HG02970 (cell line): Measurements from ENCODE around the gene BZW2.

Experiments
- ATAC-seq: cut with Tn5 transposase; IDR thresholded peaks from one replicate; pipeline ENCODE4 v1.9.1; 2021; ENCODE audit warnings: mild to moderate bottlenecking, moderate library complexity, moderate number of reproducible peaks; ENCODE audit not compliant: unreplicated experiment, low FRiP score

The BZW2 gene

DNA sequence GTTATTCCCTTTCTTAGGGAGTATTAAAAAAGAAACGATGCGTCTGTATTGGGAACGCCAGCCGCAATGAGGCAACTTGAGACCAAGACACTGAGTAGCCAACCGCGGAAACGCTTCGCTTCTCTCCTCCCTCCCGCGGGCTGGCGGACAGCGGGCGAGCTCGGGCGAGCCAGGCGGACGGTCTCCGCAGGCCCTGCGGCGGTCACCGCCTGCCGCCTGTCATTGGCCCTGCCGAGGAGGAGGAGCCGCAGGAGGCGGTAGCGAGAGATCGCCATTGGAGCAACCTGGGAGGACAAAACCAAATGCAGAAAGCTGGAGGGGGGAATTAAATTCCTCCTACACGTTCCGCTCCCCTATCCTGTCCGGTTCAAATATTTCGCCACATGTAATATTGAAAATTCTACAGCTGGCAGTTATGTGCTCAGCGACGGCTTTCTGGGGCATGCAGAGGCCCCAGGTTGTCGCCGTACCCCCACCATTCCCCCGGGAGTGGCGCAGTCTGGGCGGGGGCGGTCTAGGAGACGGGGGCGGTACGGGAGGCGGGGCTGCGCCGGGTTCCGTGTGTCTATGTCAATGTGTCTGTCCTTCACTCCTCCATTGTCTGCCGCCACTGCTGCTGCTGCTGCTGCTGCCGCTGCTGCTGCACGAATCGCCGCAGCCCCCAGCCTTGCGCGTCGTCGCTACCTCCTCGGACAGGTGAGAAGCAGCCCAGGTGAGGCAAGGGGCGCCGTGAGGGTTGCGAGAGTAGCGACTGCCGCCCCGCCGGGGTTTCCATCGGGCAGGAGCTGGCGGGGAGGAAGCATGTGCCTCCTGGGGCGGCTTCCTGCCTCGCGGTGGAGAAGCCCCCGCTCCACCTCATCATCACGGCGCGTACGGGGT, at the start of gene BZW2, which contains the start of gene ANKMY2:
Gene BZW2, plus strand, starts transcription at position 589 of the 879 bp plus-strand sequence. CDS start 19,263 bp downstream, outside the sequence.
Gene ANKMY2, minus strand, starts transcription at position 162 of the 879 bp plus-strand sequence. CDS start 181 bp downstream, outside the sequence.
- peak; percentile 97 for ATAC-seq

DNA sequence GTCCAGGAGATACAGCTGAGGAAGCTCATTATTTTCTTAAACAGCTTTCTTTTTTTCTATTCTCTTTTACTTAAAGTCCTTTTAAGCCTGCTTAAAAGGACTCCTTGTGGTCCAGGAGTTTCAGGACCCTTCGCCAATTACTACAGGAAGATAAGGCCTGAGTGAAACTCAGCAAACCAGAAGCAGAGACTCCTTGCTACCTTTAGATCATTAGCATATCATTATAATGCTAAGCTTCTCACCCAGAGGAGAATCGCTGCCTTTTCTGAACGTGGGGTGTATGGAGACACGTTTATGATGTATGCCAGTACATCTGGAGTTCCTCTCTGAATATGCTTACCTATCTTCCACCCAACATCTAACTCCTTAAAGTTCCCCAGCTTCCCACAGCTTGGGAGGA, 48.0 kb upstream of the BZW2 start:
- no peak for ATAC-seq

DNA sequence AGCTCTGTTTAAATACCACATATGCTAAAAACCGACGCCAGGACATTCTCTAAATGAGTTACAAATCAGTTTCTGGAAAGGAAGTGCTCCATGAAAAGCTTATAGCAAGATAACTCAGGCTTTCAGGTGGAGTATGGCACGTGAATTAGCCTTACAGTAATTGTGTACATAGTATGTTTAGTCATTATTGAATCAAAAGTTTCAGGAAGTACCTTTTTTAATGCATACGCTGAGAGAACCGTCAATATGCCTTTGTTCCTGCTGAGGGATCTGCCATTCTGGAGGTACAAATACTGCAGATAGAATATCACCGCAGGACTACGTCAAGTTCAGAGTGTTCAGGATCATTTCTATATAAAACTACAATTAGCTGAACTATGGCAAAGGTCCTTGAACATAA, 46.1 kb upstream of the BZW2 start:
- ATAC-seq: no peak

DNA sequence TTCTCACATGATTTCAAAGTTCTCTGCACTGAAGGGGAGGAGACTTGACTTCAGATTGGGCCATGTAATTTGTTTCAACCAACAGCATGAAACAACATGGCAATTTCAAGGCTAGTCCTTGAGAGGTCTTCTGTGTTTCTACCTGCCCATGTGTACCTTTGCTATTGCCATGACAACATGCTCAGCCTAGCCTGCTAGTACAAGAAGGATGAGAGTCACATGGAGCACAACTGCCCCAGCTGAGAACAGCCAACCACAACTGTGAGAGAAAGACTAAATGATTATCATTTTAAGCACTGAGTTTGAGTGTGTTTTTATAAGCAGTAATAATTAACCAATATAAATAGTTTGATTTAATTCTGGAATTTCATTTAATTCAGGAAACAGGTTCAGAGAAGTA, 42.3 kb upstream of the BZW2 start:
- no peak for ATAC-seq

DNA sequence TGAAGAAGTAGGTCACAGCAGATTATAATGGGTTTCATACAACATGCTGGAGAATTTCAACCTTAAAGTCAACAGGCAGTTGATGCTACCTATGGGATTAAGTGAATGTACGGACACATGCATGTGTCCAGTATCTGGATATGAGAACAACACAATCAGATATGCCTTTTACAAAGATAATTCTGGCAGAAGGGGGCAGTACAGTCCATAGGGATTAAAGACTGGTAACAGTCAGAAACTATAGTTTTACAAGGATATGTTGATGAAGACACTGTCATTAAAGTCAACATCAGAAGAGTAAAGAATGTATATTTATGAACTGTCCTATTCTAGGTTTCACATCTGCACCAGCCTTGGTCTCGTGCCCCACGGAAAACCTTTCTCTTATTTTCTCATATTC, 41.9 kb upstream of the BZW2 start:
- ATAC-seq: no peak

DNA sequence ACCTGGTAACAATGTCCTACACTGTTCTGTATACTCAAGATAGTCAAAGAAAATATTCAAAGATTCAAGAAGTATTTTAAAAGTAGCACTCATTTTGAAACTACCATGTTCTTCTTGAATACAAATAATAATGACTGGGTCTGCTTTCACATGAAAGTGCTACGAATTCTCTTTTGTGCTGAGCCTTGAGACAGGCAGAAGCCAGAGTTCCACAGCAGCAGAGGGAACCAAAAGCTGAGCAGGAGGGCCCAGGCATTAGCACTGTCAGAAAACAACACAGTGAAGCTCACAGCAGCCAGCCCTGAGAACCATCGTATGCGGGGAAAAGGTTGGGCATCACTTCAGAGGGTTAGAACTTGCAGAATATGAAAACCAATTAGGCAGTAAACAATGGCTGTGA, 39.3 kb upstream of the BZW2 start:
- no peak for ATAC-seq

DNA sequence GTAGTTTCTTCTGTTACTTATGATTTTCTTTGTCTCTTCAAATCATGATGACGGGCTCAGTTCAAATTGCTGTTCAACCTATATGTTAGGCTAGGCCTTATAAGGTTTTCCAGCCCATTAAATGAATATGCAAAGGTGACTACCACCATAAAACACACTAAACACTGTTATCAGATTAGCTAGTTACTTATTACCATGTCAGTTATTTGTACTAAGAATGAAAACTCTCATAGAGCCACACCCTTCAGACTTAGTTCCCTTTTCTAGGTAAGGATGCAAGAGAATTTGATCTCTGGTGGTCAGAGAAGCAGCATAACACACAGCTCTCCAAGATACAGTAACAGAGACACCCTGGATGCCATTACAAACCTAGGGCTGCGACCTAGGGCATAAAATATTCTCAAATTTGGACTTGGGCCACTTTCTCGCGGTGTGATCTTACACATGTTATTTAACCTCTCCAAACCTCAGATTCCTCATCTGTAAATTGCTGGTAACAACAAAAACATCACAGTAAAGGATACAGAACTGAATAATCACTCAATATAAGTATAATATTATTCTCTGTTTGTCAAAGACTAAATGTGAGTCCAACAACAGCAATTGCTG, 36.0 kb upstream of the BZW2 start:
- peak; percentile 88 for ATAC-seq

DNA sequence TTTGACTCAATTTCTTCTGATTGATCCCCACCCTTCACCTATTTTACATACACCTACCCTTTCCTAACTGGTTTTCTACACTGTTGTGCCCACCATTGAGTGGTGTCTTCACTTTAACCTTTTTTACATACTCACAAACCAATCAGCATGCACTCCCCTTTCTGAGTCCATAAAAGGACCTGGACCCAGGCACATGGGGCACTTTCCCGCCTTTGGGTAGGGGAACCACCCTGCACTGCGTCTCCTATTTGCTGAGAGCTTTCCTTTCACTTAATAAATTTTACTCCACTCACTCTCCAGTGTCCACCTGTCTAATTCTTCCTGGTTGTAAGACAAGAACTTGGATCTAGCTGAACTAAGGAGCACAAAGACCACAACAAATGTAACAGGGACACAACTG, 34.3 kb upstream of the BZW2 start:
- ATAC-seq: no peak

DNA sequence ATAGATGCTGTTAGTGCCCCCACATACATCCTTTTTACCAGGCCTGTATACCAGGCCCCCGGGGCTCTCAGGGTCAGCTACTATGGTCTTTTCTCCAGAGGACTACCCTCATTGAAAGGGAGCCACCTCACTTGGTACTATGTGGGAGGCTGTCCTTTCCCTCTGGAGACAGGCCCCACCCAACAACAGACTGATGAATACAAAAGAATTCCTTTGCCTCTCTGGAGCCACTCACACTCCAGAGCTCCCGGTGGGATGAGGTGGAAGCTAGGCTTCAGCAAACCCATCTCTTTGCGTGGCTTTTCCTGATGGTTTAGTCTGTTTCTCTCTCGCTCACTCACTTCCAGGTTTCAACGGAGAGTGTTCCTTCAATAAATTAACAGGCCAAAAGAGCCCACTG, 30.8 kb upstream of the BZW2 start:
- ATAC-seq: no peak

DNA sequence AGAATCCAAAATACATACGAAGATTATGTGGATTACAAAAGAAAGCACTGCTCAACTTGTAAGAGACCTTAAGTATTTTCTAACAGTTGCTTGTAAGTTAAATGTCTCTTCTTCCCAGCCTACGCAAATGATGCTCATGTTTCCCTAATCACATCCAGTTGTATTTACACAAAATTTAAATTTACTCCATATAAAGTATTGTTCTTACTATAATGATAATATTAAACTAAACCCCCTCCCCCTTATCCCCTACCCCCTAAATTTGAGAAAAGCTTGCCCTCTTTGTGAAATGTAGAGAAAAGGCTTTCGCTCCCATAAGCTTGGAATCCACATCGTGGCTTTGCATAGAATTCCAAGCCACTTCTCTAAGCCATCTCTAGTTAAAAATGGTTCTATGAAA, 29.9 kb upstream of the BZW2 start:
- ATAC-seq: no peak

DNA sequence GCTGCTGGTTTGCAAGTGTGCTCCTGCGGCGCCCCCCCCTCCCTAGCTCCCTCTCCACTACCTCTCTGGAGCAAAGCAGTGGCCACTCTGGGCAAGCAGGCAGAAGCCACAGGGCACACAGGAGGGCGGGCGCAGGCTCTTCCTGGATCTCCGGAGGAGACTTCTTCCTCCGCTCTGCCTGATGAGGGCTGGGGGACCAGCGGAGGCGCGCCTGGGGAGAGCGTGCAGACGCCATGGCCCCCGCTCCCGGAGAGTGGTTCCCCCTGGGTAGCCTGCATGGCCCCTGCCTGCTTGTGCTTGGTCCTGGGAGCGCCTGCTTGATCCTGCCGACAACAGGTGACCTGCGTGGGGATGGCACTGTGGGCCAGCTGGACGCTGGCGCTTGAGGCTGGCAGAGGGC, 29.4 kb upstream of the BZW2 start:
- no peak for ATAC-seq

DNA sequence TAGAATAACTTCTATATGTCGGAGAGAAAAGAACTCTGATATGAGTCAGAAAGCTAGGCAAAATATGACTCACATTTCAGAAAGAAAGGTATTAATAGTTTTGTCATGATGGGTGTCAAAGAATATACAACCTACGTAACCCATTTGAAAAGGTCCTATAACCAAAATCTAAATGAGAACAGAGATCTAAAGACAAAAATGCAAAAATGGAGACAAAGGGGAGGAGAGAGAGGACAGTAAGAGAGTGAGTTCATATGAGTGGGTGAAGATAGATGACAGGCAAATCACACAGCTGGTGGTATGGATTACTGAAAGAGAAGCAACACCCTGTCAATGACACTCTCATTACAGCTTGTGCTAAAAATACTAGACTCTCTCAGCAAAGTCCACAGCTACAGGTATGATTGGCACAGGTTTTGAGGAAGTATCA, 26.0 kb upstream of the BZW2 start:
- peak; percentile 76 for ATAC-seq

DNA sequence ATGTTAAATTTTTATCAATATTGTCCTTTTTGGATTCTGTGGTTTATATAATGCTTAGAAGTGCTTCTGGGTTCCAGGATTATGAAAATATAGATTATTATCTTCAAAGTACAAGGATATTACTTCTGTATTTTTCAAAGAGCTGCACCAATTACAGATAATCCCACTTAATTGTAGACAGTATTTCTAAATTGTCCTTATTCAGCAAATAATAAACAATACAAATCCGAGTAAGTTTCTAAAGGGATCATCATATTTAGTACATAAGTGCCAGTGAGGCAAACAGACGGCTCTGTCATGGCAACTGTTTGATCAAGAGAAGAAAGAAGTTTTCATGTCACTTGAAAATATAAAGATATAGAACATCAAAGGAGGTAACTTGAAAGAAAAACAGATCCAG, 19.6 kb upstream of the BZW2 start:
- no peak for ATAC-seq

DNA sequence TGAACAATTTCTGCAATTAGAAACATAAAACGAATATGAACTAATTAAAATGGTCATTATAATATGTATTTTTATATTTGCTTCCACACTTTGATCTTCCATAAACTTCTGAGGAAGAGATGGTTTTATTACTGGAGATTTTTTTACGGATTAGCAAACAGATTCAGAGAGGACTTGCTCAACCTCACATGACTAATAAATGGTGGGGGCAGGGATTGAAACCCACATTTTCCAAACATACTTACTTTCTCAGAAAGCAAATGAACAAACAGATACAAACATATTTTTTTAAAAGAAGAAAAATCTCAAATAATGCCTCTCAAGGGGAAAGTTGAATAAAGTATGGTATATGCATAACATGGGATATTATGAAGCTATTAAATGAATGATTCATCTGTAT, 18.7 kb upstream of the BZW2 start:
- no peak for ATAC-seq

DNA sequence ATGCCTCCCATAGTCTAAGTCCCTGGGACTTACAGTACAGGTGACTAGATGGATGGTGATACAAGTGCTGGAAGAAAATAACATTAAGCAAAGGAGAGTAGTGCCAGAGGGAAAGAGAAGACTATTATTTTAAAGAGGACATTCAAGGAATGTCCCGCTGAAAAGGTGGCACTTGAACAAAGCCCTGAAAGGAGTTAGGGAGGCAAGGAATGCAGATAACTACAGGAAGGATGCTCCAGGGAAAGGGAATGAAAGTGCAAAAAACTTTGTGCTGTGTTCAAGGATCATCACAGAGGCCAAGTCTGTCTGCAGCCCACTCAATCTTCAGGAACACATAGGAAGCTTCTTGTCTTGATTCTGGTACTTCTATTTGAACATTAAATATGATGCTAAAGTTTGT, 15.3 kb upstream of the BZW2 start:
- no peak for ATAC-seq

DNA sequence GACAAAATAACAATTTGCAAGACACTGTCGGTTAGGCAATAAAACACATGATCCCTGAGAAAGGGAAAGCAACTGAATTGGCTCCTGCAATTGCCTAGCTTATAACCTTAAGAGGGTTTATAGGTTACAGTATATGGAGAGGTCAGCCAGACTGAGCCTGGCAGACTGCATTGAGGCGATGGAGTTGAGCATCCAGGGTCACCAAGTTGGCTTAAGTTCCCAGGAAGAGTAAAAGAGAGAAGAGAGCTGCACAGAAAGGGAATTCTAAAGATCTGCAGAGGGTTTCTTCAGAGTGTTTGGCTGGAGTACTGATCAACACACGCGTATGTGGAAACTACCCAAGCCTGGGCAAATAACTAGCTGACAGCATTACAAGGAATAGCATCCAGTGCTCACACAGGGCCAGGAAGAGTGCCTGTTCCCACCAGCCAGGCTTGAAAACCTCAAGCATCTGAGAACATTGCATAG, 11.7 kb upstream of the BZW2 start:
- no peak for ATAC-seq

DNA sequence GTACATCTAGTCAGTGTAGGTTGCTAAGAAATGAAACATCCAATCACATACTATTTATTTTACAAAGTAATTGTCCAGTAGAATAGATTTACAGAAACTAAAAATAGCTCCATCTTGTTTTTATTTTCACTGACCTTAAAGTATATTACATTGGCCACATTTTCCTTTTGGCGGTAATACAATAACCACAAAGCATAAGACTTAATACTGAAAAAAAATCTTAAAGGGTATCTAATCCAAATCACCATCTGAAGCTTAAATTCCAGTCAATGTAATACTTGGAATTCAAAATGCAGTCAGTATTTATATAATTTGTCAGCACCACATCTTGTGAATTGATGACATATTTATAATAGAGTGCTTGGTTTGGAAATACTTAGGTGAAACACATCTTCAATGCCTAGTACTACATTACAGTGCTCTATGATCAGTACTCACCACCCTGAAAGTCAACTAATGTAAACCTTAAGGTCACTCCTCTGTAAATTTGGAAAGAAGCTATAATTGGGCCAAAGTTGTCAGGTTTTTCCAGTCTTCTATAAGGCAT, 9.4 kb upstream of the BZW2 start:
- no peak for ATAC-seq

DNA sequence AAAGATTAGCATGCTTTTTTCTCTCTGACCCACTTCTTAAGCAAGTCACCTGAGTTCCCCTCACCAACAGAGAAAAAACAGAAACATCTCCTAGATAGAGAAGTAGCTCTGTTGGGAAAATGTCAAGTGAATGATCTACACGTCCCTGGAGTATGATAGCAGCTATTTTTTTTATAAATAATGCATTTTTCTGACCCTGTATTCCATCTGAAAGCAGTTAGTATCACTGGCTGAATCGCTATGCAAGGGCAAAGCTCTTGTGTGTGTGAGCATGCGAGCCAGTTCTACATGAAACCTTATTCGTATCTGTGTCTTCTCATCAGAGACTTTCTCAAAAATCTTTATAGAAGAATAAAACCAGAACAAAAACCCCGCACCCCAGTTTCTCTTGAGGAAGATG, 8.6 kb upstream of the BZW2 start:
- ATAC-seq: no peak

DNA sequence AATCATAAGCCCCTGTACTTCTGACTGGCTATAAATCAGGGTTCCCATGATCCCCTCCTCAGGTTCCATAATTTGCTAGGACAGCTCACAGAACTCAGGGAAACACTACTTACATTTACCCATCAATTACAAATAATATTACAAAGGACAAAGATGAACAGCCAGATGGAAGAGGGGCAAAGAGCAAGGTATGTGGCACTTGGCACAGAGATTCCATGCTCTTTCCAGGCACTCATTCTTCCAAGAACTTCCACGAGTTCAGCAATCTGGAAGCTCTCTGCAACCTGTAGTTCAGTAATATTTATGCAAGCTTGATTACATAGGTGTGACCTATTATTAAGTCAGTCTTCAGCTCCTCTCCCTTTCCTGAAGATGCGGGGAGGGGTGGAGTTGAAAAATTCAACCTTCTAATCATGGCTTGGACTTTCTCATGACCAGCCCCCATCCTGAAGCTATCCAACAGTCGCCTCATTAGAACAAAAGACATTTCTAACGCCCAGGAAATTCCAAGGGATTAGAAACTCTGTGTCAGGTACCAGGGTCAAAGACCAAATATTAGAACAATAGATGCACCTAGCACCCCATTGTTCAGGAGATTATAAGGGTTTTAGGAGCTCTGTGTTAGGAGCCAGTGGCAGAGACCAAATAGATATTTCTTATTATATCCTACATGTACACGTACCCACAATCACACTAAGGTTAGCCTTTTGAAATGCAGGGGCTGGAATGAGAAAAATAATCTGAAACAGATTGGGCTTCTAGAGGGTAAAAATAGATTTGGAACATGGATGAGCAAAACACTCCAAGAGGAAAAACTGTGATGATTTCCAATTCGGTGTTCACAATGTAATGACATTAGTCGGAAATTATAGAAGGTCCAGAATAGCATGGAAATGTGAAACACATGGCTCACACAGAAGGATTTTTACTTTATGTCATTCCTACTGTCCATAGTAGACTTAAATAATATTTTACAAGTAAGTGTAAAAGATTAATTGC, 7.4 kb upstream of the BZW2 start:
- ATAC-seq: no peak

DNA sequence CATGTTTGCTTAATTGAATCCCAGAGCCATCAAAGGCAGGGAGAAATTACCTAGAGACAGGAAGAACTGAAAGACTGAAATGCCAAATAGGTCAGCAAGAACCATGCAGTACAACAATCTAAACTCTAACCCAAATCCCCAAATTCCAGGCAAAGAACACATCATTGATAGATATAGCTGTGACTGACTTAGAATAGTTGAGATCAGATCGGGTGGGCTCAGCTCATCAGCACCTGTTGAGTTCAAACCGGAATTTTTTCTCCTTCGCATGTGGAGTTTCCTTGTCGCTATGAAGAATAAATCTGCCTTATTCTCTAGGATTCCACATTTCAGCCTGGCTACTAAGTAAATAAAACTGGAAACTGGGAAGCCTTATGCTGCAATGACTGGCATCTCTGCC, 1.8 kb upstream of the BZW2 start:
- no peak for ATAC-seq
